HepG2 (cell line): ENCODE data around the gene MARCHF2. TPM values are rescaled to one million over a fixed set of nuclear protein-coding genes. Genes with fewer than 3 reads are reported as not detected.

Experiments
- ATAC-seq: fragments of 200-7000 bp; cut with Tn5 transposase; 3 replicates; pipeline ENCODE4 v1.9.1; 2020; ENCODE audit warnings: mild to moderate bottlenecking, moderate library complexity
- BruUV-seq: library from RNA; stranded (reverse); fragments of 400-500 nt; replicated peaks from 2 replicates; lab custom pipeline; 2021; lab: Mats Ljungman, UMichigan
- CTCF ChIA-PET: fragments of 300-600 bp; formaldehyde crosslinking; extraction: SDS; loops from one replicate; lab custom pipeline; 2021; ENCODE audit warnings: low total read pairs, inconsistent platforms, low intra/inter-chr PET ratio; lab: Yijun Ruan, JAX
- POLR2A ChIA-PET: fragments of 350-600 bp; sonication (Branson Sonifier 250); formaldehyde crosslinking; loops from one replicate; lab custom pipeline; 2020; ENCODE audit warnings: antibody characterized with exemption, inconsistent platforms; lab: Yijun Ruan, JAX
- DNase-seq: peaks from one replicate; pipeline ENCODE4 v3.0.0-alpha.2; 2015; ENCODE audit warnings: low spot score
- FAIRE-seq: peaks from 3 replicates; lab custom pipeline; 2011; peaks lifted over from hg19 to GRCh38; lab: Jason Lieb, UNC
- H2AFZ ChIP-seq: one replicate; pipeline ENCODE4 v1.6.1; 2011; ENCODE audit warnings: low read length, inconsistent platforms
- H3K27ac ChIP-seq: fragments of 300-600 bp; 3 replicates; pipeline ENCODE4 v1.8.0; 2011; ENCODE audit warnings: mixed run types, mild to moderate bottlenecking, mixed read lengths, low read length, inconsistent platforms; ENCODE audit not compliant: insufficient read depth; ENCODE audit errors: extremely low read length
- H3K27me3 ChIP-seq, 2 experiments: fragments of 200-600 bp in 1 of 2; 2 replicates in 1 of 2; 3 replicates in 1 of 2; pipeline versions ENCODE4 v1.6.0 to v1.8.0; 2011; ENCODE audit warnings: low read length in 2 of 2, mild to moderate bottlenecking in 2 of 2, moderate library complexity in 2 of 2, inconsistent platforms in 1 of 2; ENCODE audit not compliant: insufficient read depth in 2 of 2, control insufficient read depth in 1 of 2
- H3K36me3 ChIP-seq, 2 experiments: fragments of 200-600 bp in 1 of 2; replicated peaks in 1 of 2; 2 replicates in 1 of 2; 3 replicates in 1 of 2; pipeline versions ENCODE4 v1.5.1 to v1.8.0; 2011; ENCODE audit warnings: low read length in 2 of 2, inconsistent platforms in 1 of 2; ENCODE audit not compliant: insufficient read depth in 2 of 2, control insufficient read depth in 1 of 2
- H3K4me1 ChIP-seq: 2 replicates; pipeline ENCODE4 v1.5.1; 2012; ENCODE audit warnings: low read length, inconsistent platforms; ENCODE audit not compliant: insufficient read depth
- H3K4me2 ChIP-seq: 2 replicates; pipeline ENCODE4 v1.6.0; 2011; ENCODE audit warnings: low read depth, low read length, inconsistent platforms
- H3K4me3 ChIP-seq, 3 experiments: fragments of 200-600 bp in 1 of 3; sonication (generic), shearing (Covaris generic) in 1 of 3; replicated peaks in 1 of 3; 2 replicates each; pipeline ENCODE4 v1.5.1; 2011 to 2016; ENCODE audit warnings: low read length in 3 of 3, inconsistent platforms in 2 of 3, low read depth in 2 of 3, mild to moderate bottlenecking in 2 of 3, control low read depth in 1 of 3, mixed read lengths in 1 of 3; ENCODE audit not compliant: insufficient read depth in 1 of 3
- H3K79me2 ChIP-seq: one replicate; pipeline ENCODE4 v1.6.1; 2011; ENCODE audit warnings: low read length, inconsistent platforms; ENCODE audit not compliant: insufficient read depth
- H3K9ac ChIP-seq: 2 replicates; pipeline ENCODE4 v1.6.0; 2011; ENCODE audit warnings: mild to moderate bottlenecking, low read depth, low read length, inconsistent platforms; ENCODE audit not compliant: insufficient read depth
- H3K9me3 ChIP-seq: 2 replicates; pipeline ENCODE4 v1.5.1; 2012; ENCODE audit warnings: mild to moderate bottlenecking, low read length
- H4K20me1 ChIP-seq: 2 replicates; pipeline ENCODE4 v1.6.0; 2011; ENCODE audit warnings: inconsistent platforms, mild to moderate bottlenecking, low read length, moderate library complexity; ENCODE audit not compliant: insufficient read depth
- BRCA1 ChIP-seq: sonication (generic); formaldehyde crosslinking; IDR thresholded peaks from 2 replicates; pipeline ENCODE4 v1.4.0; 2020; ENCODE audit warnings: missing genetic modification reagents
- CBFB ChIP-seq: sonication (generic); formaldehyde crosslinking; IDR thresholded peaks from 2 replicates; pipeline ENCODE4 v1.4.0; 2020; ENCODE audit warnings: missing genetic modification reagents
- FUBP1 ChIP-seq: sonication (generic); formaldehyde crosslinking; IDR thresholded peaks from 2 replicates; pipeline ENCODE4 v1.5.1; 2020; ENCODE audit warnings: missing genetic modification reagents, mild to moderate bottlenecking, borderline replicate concordance
- GATA4 ChIP-seq: sonication (generic); IDR thresholded peaks from 2 replicates; pipeline ENCODE4 v1.6.1; 2016; ENCODE audit warnings: antibody characterized with exemption, low read depth, borderline replicate concordance
- KLF11 ChIP-seq: IDR thresholded peaks from 2 replicates; pipeline ENCODE4 v1.6.1; 2016; ENCODE audit warnings: missing compliant biosample characterization
- MXD3 ChIP-seq: IDR thresholded peaks from 2 replicates; pipeline ENCODE4 v1.6.1; 2016; ENCODE audit warnings: mild to moderate bottlenecking, missing biosample characterization, missing genetic modification reagents
- SMYD3 ChIP-seq: sonication (generic); formaldehyde crosslinking; IDR thresholded peaks from 2 replicates; pipeline ENCODE4 v1.8.1; 2023; ENCODE audit warnings: mild to moderate bottlenecking, missing genetic modification reagents
- ZFYVE20 ChIP-seq: sonication (generic); formaldehyde crosslinking; IDR thresholded peaks from 2 replicates; pipeline ENCODE4 v1.8.0; 2023; ENCODE audit warnings: low read depth, mild to moderate bottlenecking, moderate library complexity, missing genetic modification reagents, borderline replicate concordance
- ZNF282 ChIP-seq: fragments of 450-650 bp; IDR thresholded peaks from 2 replicates; pipeline ENCODE4 v1.6.1; 2018; ENCODE audit not compliant: partially characterized antibody
- WGBS: methylation state at CpG from one replicate; pipeline ENCODE4 v1.1.6; 2017; ENCODE audit warnings: low lambda C conversion rate; 5-methylcytosine and 5-hydroxymethylcytosine counted together
- in situ Hi-C: cut with HindIII; loops from 2 replicates; pipeline ENCODE4 v1.10.0; 2017; ENCODE audit warnings: low pct_unique_long_range_greater_than_20kb; ENCODE audit not compliant: extremely low pct_ligation_motif_present
- intact Hi-C: fragments of 100-400 bp; cut with micrococcal nuclease; formaldehyde crosslinking; loops from one replicate; pipeline ENCODE4 v1.10.0; 2022; ENCODE audit not compliant: unreplicated experiment
- polyA plus RNA-seq, 8 experiments: library from polyadenylated mRNA; depleted of rRNA in 3 of 8; stranded (reverse) in 7 of 8; unstranded in 1 of 8; fragments of >200 nt; fragmentation: Illumina TruSeq in 4 of 8; extraction: Trizol in 4 of 8; gene quantifications; 2 replicates each; pipeline versions ENCODE4 v1.2.1 to v1.2.3, GENCODE V29; 2011 to 2016; ENCODE audit warnings: low read depth in 4 of 8, missing spikeins in 1 of 8, mixed read lengths in 1 of 8; ENCODE audit not compliant: insufficient read depth in 1 of 8
- total RNA-seq, 5 experiments: library from RNA; depleted of rRNA; stranded (reverse); fragments of >200 nt; fragmentation: Illumina TruSeq; extraction: Trizol; gene quantifications; 2 replicates each; pipeline ENCODE4 v1.2.3, GENCODE V29; 2016; ENCODE audit warnings: low read depth in 1 of 5

MARCHF2 gene
- total and polyA plus RNA-seq, 2 of the 13 experiments (the other 11 are each of a cell fraction or from before 2014, with no cell fraction given), result 12.7 to 13.0 TPM

DNA sequence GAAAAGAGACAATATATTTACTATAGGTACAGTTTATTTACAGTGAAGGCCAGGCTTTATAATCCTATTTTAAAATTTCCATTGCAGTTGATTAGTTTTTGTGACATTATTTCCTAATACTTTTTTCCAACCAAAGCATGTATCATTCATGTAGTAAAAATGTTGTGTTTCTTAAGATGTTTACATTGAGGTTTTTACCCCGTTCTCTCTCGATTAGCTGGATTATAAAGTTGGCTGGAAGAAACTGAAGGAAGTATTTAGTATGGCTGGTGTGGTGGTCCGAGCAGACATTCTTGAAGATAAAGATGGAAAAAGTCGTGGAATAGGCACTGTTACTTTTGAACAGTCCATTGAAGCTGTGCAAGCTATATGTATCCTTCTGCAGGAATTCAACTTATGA, 52.9 kb downstream of the MARCHF2 start:
- H3K9ac ChIP-seq, result no peak overlapping the region
- H4K20me1 ChIP-seq, result peaks cover 23% of the 10 kb centered on the region
- FAIRE-seq (no peak), ATAC-seq (no peak), DNase-seq (no peak)
- peaks cover 49% of the 10 kb centered on the region for H3K79me2 ChIP-seq
- 97% methylated on average over 4 of the region's 4 CpGs for WGBS
- peaks cover 41 to 88% of the 10 kb centered on the region in 2 experiments for H3K36me3 ChIP-seq
- no peak overlapping the region for H3K4me2 ChIP-seq
- no peak overlapping the region for H3K27ac ChIP-seq
- no peak overlapping the region for H2AFZ ChIP-seq
- BruUV-seq, result no TSS peak
- H3K4me3 ChIP-seq, result no peak overlapping the region
- in situ Hi-C loops, result no loop called here
- ChIA-PET POLR2A (no interaction called here), CTCF (no interaction called here)
- intact Hi-C loops, result no loop called here
- H3K27me3 ChIP-seq, result no peaks in the 10 kb centered on the region
- H3K9me3 ChIP-seq, result no peaks in the 10 kb centered on the region
- TF ChIP-seq SMYD3 (CRISPR knock-in tag) (no peak), BRCA1 (CRISPR knock-in tag) (no peak), ZFYVE20 (no peak), GATA4 (no peak), FUBP1 (CRISPR knock-in tag) (no peak)
- no peaks in the 10 kb centered on the region for H3K4me1 ChIP-seq

- H3K9ac ChIP-seq, result no peak overlapping the region
- FAIRE-seq (no peak), ATAC-seq (no peak), DNase-seq (no peak)
- 97% methylated on average over 3 of the region's 3 CpGs for WGBS
- TF ChIP-seq MXD3 (CRISPR knock-in tag), result no peak
- no peak for TF ChIP-seq KLF11
- no peak for TF ChIP-seq ZNF282
- TF ChIP-seq CBFB, result no peak
- no TSS peak for BruUV-seq
- H3K9me3 ChIP-seq, result no peaks in the 10 kb centered on the region
- POLR2A ChIA-PET, result no interaction called here
- H3K27ac ChIP-seq, result no peak overlapping the region
- no peak overlapping the region for H3K4me3 ChIP-seq
- H3K36me3 ChIP-seq, result peaks cover 46 to 90% of the 10 kb centered on the region in 2 experiments
- no peaks in the 10 kb centered on the region for H3K27me3 ChIP-seq
- H2AFZ ChIP-seq, result no peak overlapping the region
- intact Hi-C loops (no loop called here), in situ Hi-C loops (no loop called here)
- peaks cover 5% of the 10 kb centered on the region; the same call in 1 of the 2 replicates for H4K20me1 ChIP-seq
- CTCF ChIA-PET, result no interaction called here
- no peaks in the 10 kb centered on the region for H3K4me1 ChIP-seq
- peaks cover 27% of the 10 kb centered on the region for H3K79me2 ChIP-seq
- H3K4me2 ChIP-seq, result no peak overlapping the region
These were observed 55.0 kb downstream of the MARCHF2 start for GRCh38 chr19:8468124-8468523.
